OCI-LY7 (cell line): Measurements from ENCODE around the gene ATG2A.

Experiments
- CTCF ChIP-seq: fragments of 200-600 bp; sonication (generic); conservative IDR thresholded peaks from 2 replicates; pipeline ENCODE4 v1.5.1; 2014; ENCODE audit warnings: mild to moderate bottlenecking, antibody characterized with exemption, low read length, moderate library complexity, mixed read lengths
- EZH2phosphoT487 ChIP-seq: fragments of 200-600 bp; sonication (generic); IDR thresholded peaks from 2 replicates; pipeline ENCODE4 v1.6.1; 2018; ENCODE audit warnings: low read depth, borderline replicate concordance, mild to moderate bottlenecking, mixed run types, antibody characterized with exemption, low read length, moderate library complexity, mixed read lengths

- no peak for TF ChIP-seq CTCF
- TF ChIP-seq EZH2phosphoT487, result no peak
Observed at GRCh38 chr11:64900263-64900678, 16.7 kb downstream of the ATG2A start.
